Neural crest cell (in vitro differentiated cells): ENCODE results near the gene C1QTNF6. TPM values are rescaled to one million over a fixed set of nuclear protein-coding genes. Genes with fewer than 3 reads are reported as not detected.
"Not testable (repeated sequence)": the region's sequence is repeated elsewhere in the genome, so short reads cannot be mapped to it uniquely, and the experiment has no call there.

ENCODE experiments used
- DNase-seq: peaks from one replicate; pipeline ENCODE4 v3.0.0; 2021; ENCODE audit warnings: low read depth, mixed read lengths, low spot score
- H3K27ac Mint-ChIP-seq: one replicate; pipeline ENCODE4 v1.8.0; 2021; ENCODE audit warnings: mild to moderate bottlenecking, mixed read lengths; ENCODE audit not compliant: unreplicated experiment
- H3K27me3 Mint-ChIP-seq: 2 replicates; pipeline ENCODE4 v1.8.0; 2021; ENCODE audit warnings: low read depth, mild to moderate bottlenecking, mixed read lengths
- H3K36me3 Mint-ChIP-seq: 2 replicates; pipeline ENCODE4 v1.8.0; 2021; ENCODE audit warnings: low read depth, mild to moderate bottlenecking, mixed read lengths
- H3K4me1 Mint-ChIP-seq: 2 replicates; pipeline ENCODE4 v1.8.0; 2021; ENCODE audit warnings: mixed read lengths
- H3K4me3 Mint-ChIP-seq: one replicate; pipeline ENCODE4 v1.8.0; 2021; ENCODE audit warnings: mild to moderate bottlenecking, mixed read lengths
- H3K9me3 Mint-ChIP-seq: 2 replicates; pipeline ENCODE4 v1.8.0; 2021; ENCODE audit warnings: mixed read lengths
- total RNA-seq: library from RNA; stranded (reverse); gene quantifications from 2 replicates; pipeline ENCODE4 v1.2.1, GENCODE V29; 2021
- TF ChIP-seq, protein P1 (sequence below): fragments of 200-600 bp; sonication (generic); conservative IDR thresholded peaks from 2 replicates; pipeline ENCODE4 v1.5.0; 2021; ENCODE audit warnings: antibody characterized with exemption, mild to moderate bottlenecking

The C1QTNF6 gene
- total RNA-seq, 1 donor from 2014 or later, result 13.6 TPM

DNA sequence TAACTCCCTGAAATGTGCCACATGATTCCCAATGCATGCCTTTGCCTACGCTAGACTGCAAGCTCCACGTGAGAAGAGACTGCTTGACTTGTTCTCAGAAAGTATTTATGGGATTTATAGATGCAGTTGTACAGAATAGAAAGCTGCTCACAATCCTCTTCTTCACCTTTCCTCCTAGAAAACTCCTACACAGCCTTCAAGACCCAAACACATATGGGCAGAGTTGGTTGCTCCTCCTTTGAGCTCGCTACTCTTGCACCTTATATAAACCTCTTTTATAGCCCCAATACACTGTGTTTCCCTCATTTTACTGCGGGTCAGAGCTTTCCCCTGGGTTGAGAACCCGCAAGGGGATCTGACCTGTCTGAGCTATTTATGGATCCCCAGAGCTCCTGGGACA is 16.4 kb downstream of the C1QTNF6 start:
- TF ChIP-seq, protein P1, sequence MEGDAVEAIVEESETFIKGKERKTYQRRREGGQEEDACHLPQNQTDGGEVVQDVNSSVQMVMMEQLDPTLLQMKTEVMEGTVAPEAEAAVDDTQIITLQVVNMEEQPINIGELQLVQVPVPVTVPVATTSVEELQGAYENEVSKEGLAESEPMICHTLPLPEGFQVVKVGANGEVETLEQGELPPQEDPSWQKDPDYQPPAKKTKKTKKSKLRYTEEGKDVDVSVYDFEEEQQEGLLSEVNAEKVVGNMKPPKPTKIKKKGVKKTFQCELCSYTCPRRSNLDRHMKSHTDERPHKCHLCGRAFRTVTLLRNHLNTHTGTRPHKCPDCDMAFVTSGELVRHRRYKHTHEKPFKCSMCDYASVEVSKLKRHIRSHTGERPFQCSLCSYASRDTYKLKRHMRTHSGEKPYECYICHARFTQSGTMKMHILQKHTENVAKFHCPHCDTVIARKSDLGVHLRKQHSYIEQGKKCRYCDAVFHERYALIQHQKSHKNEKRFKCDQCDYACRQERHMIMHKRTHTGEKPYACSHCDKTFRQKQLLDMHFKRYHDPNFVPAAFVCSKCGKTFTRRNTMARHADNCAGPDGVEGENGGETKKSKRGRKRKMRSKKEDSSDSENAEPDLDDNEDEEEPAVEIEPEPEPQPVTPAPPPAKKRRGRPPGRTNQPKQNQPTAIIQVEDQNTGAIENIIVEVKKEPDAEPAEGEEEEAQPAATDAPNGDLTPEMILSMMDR, result no peak
- Mint-ChIP-seq H3K4me3 (no peak overlapping the region), H3K36me3 (no peaks in the 10 kb centered on the region), H3K27ac (no peak overlapping the region), H3K27me3 (peaks cover 6% of the 10 kb centered on the region), H3K9me3 (no peaks in the 10 kb centered on the region), H3K4me1 (peaks cover 5% of the 10 kb centered on the region)
- DNase-seq, result no peak

DNA sequence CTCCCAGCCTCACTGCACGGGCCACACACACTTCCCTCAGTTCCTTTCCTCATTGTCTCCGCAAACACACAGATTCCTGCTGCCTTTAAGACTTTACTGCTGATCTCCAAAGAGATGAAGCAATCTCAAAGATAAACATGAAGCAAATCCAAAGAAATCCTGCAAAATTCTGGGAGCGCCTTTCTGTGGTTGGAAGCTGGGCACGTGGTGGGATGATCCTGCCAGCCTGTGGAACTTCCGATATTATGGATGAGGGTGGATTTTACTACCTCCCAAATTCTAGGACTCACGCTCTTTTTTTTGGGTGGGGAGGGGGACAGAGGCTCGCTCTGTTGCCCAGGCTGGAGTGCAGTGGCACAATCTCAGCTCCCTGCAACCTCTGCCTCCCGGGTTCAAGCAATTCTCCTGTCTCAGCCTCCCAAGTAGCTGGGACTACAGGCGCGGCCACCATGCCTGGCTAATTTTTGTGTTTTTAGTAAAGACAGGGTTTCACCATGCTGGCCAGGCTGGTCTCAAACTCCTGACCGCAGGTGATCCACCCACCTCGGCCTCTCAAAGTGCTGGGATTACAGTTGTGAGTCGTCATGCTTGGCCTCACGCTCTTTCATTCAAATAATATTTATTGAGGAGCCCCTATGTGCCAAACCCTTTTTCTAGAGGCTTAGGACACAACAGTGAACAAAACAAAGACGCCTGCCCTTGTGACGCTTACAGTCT is 17.2 kb downstream of the C1QTNF6 start:
- not testable (repeated sequence) for H3K9me3 Mint-ChIP-seq, H3K27me3 Mint-ChIP-seq, H3K36me3 Mint-ChIP-seq, DNase-seq, H3K4me3 Mint-ChIP-seq, H3K4me1 Mint-ChIP-seq, H3K27ac Mint-ChIP-seq

DNA sequence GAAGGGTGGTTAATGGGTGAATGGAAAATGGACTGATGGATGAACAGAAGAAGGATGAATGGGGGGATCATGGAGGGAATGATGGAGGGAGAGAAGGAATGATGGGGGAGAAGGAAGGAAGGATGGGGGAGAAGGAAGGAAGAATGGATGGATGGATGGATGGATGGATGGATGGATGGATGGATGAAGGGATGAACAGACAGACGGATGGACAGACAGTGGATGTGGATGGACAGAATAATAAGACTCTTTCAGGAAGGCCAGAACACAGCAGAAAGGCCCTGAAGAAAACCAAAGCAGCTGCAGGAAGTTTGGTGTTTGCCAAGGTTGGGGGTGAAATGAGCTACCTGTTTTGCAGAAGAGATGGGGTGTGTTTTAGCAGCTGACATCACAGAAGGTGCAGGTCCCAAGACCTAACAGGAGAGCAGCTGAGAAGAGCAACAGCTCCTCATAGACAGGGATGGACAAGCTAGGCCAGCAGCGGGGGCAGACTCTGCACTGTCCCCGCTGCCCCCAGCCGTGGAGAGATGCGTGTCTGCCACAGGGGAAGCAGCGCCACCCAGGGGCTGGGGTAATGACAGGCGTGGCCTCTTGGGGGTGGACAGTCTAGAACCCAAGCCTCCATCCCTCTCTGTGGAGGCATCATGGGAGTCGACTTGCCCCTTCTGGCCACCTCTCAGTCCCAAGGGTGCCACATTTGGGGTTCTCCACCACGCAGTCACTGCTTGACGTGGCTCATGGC is 17.9 kb downstream of the C1QTNF6 start:
- Mint-ChIP-seq H3K27me3 (peaks cover 6% of the 10 kb centered on the region), H3K9me3 (no peaks in the 10 kb centered on the region)

DNA sequence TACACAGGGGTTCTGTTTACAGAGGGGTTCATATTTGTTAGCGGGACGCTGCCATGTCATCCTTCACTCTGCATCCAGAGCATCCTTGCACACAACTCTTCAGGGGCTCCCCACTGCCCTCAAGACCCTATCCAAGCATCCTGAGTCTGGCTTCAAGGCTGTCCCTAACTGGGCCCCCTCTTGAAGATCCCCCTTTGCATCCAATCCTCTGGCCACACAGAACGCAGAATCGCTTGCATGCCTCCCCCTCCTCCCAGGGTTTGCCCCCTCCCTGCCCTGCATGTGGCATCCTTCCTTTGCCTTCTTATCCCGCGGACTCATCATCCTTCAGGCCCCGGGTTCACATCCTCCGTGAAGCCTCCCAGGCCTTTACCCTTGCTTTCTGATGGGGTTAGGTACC is 18.6 kb downstream of the C1QTNF6 start:
- H3K4me3 Mint-ChIP-seq, result no peak overlapping the region
- peaks cover 5% of the 10 kb centered on the region for H3K4me1 Mint-ChIP-seq
- peaks cover 6% of the 10 kb centered on the region for H3K27me3 Mint-ChIP-seq
- H3K36me3 Mint-ChIP-seq, result no peaks in the 10 kb centered on the region
- H3K27ac Mint-ChIP-seq, result no peak overlapping the region
- DNase-seq, result no peak
- H3K9me3 Mint-ChIP-seq, result no peaks in the 10 kb centered on the region
- TF ChIP-seq, protein P1, result no peak

More for the DNA sequence above, 17.9 kb downstream of the C1QTNF6 start:
- Mint-ChIP-seq H3K27ac (no peak overlapping the region), H3K36me3 (no peaks in the 10 kb centered on the region), H3K4me3 (no peak overlapping the region), H3K4me1 (peaks cover 5% of the 10 kb centered on the region)
- no peak for DNase-seq
- TF ChIP-seq, protein P1, result no peak

DNA sequence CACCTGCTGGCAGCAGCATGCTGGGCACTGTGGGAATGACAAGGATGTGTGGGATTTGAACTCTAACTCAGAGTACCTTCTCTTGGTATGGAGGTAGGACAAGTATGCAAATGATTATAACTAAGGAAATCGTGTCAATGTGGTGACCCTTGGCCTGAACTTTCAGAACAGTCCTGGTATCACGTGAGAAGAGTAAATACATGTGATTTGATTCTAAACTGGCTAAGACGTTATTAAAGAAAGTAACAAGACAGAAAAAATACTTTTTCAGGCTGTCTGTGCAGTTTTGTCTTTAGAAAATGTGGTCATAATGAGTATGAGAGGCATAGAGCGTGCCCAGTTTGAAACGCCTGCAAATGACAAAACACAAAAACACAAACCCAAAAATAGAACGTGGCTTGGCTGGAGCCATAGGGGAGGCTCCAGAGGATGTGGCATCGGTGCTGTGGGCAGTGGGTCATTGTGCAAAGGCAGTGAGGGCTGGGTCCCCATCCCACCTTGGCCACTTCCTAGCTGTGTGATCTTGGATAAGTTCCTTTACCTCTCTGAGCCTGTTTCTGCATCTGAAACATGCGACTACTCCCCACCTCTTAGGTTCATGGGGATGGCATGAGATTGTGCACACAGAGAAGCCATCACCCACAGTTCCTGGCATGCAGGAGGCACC is 19.9 kb downstream of the C1QTNF6 start:
- no peak overlapping the region for H3K4me3 Mint-ChIP-seq
- no peaks in the 10 kb centered on the region for H3K9me3 Mint-ChIP-seq
- no peak overlapping the region for H3K27ac Mint-ChIP-seq
- DNase-seq, result no peak
- peaks cover 6% of the 10 kb centered on the region for H3K27me3 Mint-ChIP-seq
- H3K36me3 Mint-ChIP-seq, result no peaks in the 10 kb centered on the region
- peaks cover 5% of the 10 kb centered on the region for H3K4me1 Mint-ChIP-seq
- TF ChIP-seq, protein P1, result no peak
